NCI-H345 treated with DMSO at 0.1 percent for 48 hours (cell line): ENCODE results near the gene ZFP36L1.

Source experiments
- DNase-seq: peaks from one replicate; lab custom pipeline; 2025; ENCODE audit not compliant: unreplicated experiment; lab: John Stamatoyannopoulos, UW

Gene ZFP36L1

DNA sequence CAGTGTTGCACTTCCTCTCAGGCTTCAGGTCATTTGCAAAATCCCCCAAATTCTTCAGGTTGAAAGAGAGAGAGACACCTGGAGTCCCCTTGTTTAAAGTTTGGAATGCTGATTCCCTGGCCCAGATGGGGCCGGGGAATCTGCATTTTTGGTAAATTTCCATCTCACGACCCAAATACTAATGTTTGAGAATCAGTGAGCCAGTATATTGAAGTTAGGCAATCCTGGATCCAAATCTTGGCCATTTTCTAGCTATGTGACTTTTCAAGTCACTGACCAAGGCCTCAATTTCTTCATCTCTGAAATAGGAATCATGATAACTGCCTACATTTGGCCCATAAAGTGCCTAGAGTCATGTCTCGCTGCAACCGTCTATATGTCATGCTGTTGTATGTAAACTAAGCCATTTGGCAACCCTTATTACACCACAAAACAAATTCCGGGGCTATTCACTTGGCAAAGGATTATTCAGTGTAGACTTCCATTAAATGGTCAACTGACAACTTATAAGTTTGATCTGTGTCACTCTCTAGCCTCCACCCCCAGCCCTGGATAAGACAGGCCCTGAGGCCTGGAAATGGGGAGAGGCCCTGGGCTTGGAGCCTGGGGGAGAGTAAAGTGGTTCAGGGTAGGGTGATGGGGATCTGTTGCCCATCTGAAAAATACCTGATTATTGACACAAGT lies 3.7 kb upstream of the ZFP36L1 start:
- no peak for DNase-seq

DNA sequence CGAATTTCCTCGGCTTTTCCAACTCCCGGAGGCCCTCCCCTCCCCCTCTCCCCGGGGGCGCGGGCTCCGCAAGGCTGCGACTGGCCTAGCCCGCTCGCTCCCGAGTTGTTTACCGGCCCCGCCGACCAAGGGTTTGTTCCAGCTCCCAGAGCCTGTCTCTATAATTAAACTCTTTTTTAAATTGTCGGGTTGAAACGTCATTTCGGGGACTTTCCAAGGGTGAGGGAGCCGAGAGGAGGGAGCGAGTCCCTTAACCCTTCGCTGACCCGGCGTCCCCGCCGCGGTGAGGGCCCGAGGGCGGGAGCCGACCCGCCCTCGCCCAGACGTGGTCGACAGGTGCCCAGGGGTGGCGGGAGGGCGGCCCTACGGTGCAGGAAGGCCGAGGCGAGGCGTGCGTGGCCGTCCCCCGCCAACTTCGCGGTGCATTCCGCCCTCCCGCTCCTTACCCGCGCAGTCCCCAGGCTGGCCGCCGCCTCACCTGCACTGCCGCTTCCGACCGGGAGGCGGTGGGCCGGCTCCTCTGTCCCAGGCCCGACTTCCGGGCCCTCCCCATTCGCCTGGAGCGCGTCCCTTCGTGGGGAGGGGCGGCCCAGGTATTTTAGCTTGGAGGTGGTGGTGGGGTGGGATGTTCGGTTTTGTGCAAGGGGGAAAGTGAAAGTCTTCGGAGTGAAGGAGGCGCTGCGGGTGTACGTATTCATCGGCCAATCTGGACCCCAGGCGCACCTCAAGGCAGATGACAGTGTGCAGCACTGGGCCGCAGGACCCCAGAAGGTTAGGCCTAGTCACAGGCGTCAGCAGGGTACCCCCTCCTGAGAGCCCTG lies 2.9 kb upstream of the ZFP36L1 start:
- peak; percentile 24 for DNase-seq

DNA sequence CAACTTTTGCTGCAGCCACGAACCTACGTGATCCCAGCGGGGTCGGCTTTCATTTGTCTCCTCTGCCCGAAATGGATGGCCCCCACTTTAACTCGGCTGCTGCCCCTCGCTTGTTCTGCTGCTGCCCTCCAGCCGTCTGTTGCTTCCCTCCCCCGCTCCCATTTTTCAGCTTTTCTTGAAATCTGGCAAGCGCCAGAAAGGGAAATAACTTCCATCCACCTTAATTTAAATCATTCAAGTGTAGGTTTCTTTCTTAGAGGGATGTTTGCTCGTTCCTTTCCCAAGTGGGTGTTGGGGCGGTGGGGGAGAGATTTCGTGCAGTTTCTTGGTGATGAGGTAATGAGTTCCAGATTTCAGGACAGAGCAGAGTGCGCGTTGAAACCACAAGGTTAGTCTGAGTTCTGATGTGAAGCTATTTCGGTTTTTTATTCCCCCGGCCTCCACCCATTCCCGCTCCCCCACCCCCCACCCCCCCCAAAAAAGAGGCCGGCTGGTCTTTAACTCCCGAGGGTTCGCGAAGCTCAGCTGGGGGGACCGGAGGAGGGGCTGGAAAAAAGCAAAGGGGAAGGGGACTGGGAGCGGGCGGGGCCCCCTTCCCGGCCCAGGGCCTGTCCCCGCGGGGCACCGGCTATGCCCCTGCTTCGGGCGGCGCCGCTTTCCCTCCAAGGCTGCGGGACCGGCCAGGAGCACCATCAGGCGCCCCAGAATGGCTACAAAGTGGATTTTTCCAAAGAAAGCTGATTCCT lies 2.2 kb upstream of the ZFP36L1 start:
- DNase-seq = no peak

DNA sequence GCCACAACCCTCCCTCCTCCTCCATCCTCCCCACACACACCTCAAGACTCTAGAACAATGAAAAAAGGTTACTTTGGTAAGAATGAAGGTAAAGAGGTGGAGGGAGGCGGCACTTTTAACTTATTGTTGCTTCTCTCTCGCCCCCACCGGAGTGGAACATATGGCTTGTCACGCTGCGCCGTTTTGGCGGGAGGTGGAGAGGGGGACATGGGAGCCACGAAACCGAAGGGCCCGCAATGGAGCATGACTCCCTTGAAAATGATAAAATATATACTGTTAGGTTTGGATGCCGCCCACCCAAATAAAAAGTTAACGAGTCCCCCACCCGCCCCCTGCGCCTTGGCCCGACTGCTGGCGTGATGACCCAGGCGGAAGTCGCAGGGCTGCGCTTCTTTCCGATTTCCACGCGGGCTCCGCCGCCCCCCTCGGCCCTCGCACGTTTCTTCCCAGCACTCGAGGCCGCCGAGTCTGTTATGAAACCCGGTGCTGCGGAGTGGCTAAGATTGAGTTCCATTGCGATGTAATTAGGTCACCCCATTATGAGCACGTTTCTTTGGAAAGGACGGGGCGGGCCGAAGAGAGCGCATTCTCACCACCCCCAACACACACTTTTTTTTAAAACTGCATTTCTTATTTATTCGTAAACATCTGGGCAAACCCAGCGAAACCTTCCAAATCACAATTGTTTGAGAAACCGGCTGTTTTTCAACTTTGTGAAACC lies 1.4 kb upstream of the ZFP36L1 start:
- no peak for DNase-seq

DNA sequence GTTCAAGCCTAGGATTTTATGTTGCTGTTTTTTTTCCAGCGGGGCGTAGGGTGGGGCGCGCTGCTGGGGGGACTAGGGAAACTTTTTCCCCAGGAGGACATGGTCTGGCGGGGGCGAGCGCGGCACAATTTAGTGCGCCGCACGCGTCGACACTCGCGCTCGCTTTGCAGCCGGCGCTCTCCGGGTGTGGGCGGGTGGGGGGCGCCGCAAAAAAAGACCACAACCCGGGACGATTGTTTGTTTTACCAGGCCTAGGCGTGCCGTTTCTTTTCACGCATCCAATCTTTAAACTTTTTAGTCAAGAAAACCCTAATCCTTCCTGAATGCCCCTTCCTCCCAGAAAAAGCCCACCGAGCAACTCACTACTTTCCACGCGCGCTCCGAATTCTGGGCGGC lies 865 bp upstream of the ZFP36L1 start:
- no peak for DNase-seq

DNA sequence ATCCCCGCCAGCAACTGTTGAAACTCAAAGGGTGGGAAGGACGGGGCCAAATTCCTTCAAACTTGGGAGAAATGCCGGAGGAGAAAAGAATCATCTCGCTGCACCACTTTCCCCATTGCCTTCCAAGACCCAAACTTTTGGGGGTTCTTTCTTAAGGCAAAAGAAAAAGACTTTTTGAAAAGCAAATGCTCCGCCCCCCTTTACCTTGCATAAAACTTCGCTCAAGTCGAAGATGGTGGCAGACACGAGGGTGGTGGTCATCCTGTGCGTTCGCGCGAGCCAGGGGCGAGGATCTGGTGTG lies 239 bp downstream of the ZFP36L1 start:
- DNase-seq = no peak

DNA sequence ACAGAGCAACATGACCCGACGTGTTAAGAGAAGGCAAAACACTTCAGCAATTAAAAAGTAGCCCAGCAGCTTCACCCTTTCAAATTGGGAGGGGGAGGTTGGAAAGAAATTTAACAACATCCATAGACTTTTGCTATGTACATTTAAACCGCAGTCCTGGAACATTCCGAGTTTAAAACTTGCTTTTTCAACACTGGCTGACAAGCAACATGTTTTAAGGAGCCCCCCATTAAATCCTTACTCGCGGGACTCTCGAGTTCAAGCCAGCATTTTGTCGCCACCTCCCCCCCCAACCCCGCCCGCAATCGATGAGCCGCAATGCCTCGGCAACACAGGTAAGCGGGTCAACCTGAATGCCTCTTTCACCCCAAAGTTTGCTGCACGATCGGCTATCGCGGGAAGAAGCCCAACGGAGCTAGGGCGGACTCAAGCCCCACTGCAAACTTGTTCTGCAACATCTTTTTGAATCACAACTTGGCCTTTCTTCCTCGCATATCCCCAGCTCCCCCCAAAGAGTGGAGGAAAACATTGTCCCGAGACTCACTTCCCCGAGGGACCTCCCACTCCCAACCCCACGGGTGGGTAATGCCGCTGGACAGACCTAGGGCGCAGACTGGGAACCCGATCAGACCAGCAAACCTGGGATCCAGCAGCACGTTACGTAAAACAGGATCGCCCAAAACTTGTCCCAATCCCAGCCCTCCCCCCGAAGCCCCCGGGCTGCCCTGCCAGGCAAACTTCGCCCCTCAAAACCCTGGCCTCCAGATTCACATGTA lies 777 bp downstream of the ZFP36L1 start:
- no peak for DNase-seq

DNA sequence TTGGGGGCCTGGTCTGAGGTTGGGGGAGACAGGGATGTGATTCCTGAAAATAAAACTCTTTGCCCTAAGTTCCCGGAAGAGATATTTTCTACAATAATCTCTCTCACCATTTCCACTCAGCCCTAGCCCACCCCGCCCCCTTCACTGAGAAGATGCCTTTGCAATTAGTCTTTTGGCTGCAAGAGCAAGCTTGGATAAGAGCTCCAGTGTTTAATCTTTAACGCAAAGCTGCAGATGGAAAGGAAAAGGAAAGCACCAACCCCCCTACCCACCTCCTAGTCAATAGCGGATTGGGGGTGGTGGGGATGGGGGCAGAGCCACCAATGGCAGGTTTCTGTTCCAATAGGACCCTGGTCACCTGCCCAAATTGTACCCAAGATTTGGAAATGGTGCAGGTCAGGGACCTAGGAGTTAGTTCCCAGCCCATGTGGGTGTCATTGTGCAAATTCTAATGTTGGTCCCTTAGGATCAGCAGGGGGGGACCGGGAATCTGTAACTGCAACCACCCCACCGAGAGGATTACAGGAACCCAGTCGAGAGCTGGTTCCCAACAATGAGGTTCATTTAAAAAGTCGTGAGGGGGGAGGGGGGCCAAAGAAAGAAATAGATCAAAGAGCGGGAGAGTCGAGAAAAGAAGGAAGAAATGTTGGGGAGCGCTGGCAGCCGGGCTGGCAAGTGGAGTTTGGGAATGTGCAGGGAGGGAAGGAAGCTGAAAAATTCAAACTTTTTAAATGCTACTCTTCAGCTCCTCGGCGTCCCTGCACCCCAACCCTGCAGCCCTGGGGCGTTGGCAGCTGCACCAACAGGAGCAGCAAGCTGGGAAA lies 1.6 kb downstream of the ZFP36L1 start:
- no peak for DNase-seq

DNA sequence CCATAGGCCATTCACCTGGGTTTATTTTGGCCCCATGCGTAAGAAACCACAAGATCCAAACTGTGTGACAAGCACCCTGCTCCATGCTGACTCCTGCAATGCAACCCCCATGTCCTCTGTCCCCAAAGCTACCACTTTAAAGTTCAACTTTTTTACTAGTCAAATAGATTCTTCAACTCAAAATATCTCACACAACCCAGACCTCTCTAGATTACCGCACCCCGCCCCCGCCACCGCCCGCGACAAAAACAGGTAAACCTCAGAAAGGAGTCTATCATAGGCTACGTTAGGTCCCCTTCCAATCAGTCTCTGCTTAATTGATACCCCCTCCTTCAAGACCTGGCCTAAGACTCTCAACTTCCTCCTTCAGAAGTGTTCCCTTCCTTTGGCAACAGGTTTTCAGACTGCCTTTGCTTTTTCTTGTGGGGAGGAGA lies 2.2 kb downstream of the ZFP36L1 start:
- DNase-seq = no peak

DNA sequence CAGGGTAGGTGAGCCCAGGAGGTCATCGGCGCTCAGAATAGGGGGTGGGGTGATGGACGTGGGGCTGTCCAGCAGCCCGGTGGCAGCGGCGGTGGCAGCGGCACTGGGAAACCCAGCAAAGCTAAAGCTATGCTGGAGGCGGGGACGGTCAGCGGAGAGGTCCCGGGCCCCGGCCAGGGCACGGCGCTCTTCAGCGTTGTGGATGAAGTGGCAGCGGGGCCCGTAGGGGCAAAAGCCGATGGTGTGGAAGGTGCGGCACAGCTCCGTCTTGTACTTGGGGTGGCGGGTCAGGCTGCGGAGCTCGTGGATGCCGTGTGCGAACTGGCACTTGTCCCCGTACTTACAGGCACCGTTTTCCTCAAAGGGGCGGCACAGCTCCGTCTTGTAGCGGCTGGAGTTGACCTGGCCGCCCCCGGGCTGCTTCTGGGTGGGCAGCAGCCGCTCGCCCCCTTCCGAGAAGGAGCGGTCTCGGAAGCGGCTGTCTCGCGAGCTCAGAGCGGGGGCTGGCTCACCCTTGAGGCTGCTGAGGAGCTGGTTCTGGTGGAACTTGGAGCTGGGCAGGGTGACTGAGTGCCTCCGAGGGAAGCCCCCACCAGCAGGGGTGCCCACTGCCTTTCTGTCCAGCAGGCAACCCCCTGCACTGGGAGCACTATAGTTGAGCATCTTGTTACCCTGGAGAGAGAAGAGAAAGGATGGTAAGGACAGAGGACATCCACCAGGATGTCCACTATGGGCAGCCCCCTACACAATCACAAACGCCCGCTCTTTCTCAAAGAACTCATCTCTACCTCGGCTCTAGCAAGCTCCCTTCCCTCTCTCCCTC lies 2.8 kb downstream of the ZFP36L1 start:
- DNase-seq = no peak

DNA sequence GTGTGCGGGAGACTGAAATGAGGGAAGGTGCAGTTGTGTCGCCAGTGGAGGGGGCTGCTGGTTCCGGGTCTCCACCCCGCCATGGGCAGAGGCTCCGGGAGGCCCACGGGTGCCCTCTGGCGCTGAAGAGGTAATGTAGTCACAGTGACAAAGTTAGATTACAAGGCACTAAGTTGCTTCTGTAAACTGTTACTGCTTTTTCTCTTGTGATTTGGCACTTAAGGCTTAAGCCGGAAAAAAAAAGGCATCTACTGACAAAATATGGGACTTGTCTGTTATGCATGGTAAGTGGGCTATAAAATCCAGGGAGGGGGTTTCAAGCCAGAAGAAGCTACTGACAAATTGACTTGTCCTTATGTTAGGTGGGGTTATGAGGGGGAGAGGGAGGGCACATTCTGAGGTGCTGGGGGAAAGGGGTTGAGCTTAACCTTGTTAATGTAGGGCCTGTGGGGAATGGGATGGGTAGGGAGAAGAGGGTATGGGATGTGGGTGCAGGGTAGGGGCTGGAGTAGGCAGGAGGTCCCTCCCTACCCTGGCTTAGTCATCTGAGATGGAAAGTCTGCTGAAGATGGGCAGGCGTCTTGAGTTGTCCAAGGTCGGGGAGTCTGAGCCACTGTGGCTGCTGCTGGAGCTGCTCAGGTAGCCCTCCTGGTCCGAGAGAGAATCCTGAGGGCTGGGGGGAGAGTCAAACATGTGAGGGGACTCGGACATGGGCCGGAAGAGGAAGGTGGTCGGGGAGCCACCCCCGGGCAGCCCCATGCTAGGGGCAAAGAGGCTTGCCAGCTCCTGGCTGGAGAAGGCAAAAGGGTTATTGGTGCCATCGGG lies 3.7 kb downstream of the ZFP36L1 start:
- DNase-seq = peak; percentile 77

DNA sequence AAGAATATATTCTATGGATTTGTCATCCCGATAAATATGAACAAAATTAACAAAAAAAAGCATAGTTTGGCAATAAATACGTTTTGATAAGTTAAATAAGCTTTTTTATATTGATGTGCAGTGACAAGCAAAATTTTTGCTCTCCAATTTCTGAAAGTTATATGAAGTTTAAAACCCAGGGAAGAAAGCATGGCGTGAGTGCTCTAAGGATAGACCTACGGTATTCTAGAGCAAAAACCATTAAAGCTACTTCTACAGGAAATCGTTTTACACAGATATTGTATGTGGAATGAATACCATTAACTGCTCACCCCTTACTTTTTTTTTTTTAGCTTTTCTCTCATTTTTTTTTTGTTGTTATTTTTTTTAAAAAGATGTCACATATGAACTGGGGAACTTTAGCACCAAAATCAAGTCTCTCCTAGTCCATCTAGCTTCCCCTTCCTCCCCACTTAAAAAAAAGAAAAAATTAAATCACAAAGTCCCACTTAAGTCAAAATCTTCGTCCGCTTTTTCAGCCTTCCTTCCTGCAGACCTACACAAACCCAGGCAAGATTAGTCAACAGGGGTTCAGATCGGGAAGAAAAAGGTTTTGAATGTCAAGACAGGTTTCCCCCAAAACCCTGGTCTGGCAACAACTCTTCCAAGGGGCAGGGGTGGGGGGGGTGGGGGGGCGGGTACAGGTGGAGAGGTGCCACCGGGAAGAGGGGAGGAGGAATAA lies 4.4 kb downstream of the ZFP36L1 start:
- no peak for DNase-seq

DNA sequence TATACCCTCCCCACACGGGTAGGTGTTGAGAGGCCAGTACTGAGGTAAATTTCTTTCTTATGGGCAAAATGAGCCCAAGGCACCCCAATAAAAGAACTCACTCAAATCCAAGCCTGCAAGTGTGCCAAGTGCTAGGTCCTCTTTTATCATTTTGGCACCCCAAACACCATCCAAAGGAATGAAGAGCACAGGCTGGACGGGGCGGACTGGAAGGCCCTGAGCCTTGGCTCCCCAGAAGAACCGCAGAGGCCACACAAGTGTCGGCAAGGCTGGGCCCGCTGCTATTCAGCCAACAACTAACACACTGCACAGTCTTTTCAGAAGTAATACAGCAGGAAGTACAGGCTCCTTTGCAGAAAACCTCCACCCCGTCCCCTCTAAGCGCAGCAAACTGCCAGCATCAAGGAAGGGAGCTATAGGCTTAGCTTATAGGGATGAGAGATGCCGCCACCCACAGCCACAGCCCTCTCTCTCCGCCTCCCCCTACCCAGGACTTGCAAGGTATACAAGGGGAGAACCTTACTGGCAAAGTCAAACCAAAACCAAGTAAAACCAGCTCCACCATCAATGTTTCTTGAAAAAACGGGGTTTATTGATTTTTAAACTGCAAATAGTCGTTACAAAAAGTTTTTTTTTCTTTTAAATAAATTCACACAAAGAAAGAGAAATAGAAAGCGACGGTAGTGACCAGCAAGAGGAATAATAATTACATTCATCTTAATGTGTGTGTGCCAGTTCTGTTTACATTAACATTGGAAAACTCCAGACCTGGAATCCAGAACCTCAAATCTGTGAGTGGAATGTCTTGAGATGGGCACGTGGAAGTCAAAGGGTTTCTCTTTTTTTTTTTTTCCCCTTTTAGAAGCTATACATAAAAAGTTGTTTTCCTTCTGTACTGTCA lies 5.5 kb downstream of the ZFP36L1 start:
- DNase-seq = no peak

DNA sequence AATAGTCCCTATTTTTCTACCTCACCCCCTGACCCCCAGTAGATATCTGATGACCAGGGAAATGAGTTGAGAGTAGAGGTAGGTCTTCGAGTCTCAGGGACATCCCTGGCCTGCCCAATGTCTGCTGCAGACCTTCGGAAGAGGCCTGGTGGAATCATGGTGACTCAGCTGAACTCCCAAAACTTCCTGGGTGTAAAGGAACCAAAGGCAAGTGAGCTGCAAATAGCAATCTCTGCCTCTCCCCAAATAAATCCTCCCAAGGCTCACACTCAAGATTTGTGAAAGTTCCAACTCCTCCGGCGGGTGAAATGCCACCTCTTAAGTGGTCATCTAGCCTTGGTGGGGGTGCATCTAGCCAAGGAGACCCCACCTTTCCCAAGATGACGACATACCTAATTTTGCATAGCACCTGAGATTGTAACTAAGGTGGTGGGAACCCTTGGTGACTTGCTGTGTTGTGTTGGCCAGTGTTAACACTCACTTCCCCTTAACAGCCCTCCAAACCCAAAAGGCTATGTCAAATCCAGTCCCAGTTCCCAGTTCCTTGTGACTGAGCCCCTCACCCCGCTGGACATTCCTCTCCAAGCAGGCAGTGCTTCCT lies 6.3 kb downstream of the ZFP36L1 start:
- no peak for DNase-seq

DNA sequence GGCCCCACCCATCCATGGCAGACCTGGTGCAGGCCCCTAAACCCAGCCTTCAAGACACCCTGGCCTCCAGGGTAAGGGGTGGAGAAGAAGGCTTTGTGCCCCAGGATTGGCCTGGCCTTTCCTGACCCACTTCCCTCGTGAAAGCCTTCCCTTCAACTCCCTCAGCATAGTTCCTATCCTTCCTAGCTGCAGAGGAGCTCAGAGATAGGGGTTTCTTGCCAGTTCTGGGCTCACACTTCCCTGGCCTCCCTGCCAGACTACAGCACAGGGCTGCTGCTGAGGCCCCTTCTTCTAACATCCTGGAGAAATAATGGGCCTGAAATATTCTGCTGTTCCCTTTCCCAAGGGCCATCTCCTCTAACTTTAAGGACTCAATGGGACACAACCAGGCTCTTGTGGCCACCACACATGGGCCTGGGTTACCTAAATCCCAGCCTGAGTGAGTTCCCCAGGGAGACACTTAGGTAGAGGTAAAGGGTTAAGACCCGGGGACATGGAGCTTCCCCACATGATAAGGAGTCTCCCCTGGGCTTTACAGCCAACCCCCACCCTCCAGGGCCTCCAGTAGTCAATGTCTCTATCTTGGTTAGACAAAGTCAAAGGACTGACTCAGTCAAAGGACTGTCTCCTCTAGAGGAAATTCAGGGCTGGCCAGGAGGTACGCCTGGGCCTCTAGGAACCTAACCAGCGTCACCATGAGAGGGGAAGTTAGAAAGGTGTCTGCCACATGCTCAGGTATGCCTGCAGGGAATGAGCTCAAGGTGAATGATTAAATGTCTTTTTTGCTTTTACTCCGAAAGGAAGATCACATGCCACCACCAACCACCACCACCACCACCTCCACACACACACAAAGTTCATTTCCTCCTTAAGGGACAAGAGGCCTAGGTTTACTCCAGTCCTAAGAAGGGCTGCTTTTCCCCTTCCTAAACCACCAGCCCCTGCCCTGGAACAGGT lies 7.1 kb downstream of the ZFP36L1 start:
- no peak for DNase-seq
